Epithelial cell of esophagus (primary cell): ENCODE measurements around the gene UGT1A5.

Experiments used
- DNase-seq: peaks from one replicate; pipeline ENCODE4 v3.0.0; 2010; ENCODE audit warnings: low read depth
- H3K4me3 ChIP-seq: 2 replicates; pipeline ENCODE4 v1.5.1; 2011; ENCODE audit warnings: mild to moderate bottlenecking, low read length, control low read depth
- CTCF ChIP-seq: IDR thresholded peaks from 2 replicates; pipeline ENCODE4 v1.5.1; 2011; ENCODE audit warnings: low read depth, mild to moderate bottlenecking, low read length, control low read depth, inconsistent platforms; ENCODE audit not compliant: insufficient read depth; ENCODE audit errors: missing control alignments

The UGT1A5 gene

GRCh38 chr2:233768076-233768475 lies 55.4 kb downstream of the UGT1A5 start:
- DNase-seq: no peak
- TF ChIP-seq CTCF: no peak
- no peak overlapping the region for H3K4me3 ChIP-seq

DNA sequence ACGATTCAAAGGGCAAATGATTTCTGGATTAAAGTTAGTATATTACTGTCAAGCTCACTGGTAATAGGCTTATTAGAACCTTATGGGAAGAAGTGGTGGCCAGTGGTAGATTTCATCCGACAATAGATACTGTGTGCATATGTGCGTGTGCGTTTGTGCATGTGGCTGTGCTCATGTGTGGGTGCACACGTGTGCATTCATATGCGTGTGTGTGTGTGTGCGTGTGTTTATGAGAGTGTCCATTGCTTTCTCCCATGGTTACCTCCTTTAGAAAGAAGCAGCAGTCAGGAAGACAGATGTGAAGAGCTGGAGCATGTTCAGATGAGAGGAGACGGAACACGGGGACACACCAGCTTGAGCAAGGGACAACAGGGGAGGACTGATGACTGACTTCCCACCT lies 56.6 kb downstream of the UGT1A5 start:
- TF ChIP-seq CTCF: no peak
- DNase-seq: no peak
- no peak overlapping the region for H3K4me3 ChIP-seq

- DNase-seq: no peak
- no peak overlapping the region for H3K4me3 ChIP-seq
- TF ChIP-seq CTCF: no peak
These were observed 59.4 kb downstream of the UGT1A5 start for GRCh38 chr2:233772153-233772552.

DNA sequence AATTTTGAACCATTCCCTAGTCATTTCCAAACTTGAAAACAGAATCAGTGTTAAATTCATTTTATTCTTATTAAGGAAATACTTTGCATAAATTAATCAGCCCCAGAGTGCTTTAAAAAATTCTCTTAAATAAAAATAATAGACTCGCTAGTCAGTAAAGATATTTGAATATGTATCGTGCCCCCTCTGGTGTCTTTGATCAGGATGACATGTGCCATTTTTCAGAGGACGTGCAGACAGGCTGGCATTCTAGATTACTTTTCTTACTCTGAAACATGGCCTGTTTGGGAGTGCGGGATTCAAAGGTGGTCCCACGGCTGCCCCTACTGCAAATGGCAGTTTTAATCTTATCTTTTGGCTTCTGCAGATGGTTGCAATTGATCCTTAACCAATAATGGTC lies 59.9 kb downstream of the UGT1A5 start:
- no peak for TF ChIP-seq CTCF
- DNase-seq: no peak
- no peak overlapping the region for H3K4me3 ChIP-seq

- no peak overlapping the region for H3K4me3 ChIP-seq
- no peak for DNase-seq
- no peak for TF ChIP-seq CTCF
These were observed 61.1 kb downstream of the UGT1A5 start for GRCh38 chr2:233773854-233774253.

DNA sequence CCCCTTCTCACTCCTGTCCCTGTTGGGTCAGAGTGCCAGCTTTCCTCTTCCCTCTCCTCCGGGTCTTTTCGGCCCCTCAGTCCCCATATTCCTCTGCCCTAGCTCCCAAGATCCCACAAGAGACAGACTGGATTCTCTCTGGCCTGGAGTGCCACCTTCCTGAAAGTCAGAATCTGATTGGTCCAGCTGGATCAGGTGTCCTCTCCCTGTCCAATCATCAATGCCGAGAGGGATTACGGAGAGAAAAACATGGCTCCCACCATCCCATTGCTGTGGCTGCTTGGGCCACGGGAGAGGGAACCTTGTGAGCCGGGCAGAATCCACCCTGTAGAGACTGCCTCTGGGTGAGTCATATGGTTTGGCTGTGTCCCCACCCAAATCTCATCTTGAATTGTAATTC lies 62.7 kb downstream of the UGT1A5 start:
- no peak for DNase-seq
- no peak overlapping the region for H3K4me3 ChIP-seq
- no peak for TF ChIP-seq CTCF

GRCh38 chr2:233778030-233778429 lies 65.3 kb downstream of the UGT1A5 start, which contains the start of gene MROH2A:
MROH2A (plus strand) TSS chr2:233778330; CDS start chr2:233779359, 1,029 bp downstream.
- TF ChIP-seq CTCF: no peak
- no peak within 1 kb of the TSS for H3K4me3 ChIP-seq
- no peak for DNase-seq
